ENCODE measurements around the gene RAMP2. TPM values are rescaled to one million over a fixed set of nuclear protein-coding genes. Genes with fewer than 3 reads are reported as not detected.

Gene RAMP2
- total and polyA plus RNA-seq, 2 of the 13 experiments (the other 11 are each of a cell fraction or from before 2014, with no cell fraction given), result 1.4 to 5.2 TPM

- TF ChIP-seq FOXO4 (CRISPR knock-in tag; conservative IDR thresholded peaks at IDR 0.05) (no peak), FOXK2 (IDR thresholded peaks at IDR 0.05) (peak; percentile 90), PPARG (CRISPR knock-in tag; conservative IDR thresholded peaks at IDR 0.05) (peak; percentile 22; the same call in 1 of the 2 replicates), ZBTB38 (CRISPR knock-in tag; IDR thresholded peaks at IDR 0.05) (peak; percentile 90), ZNF362 (CRISPR knock-in tag; IDR thresholded peaks at IDR 0.05; ENCODE audit: borderline replicate concordance) (no peak; the same call in 1 of the 2 replicates), ZBTB2 (CRISPR knock-in tag; IDR thresholded peaks at IDR 0.05; ENCODE audit: low read depth) (peak; percentile 60; the same call in 1 of the 2 replicates), FIP1L1 (IDR thresholded peaks at IDR 0.05; ENCODE audit: borderline replicate concordance, insufficient read depth, low read depth, low read length) (no peak), NR2C2 (CRISPR knock-in tag; IDR thresholded peaks at IDR 0.05; ENCODE audit: borderline replicate concordance) (peak; percentile 95), ELF1 (CRISPR knock-in tag; IDR thresholded peaks at IDR 0.05) (peak; percentile 88), IKZF5 (CRISPR knock-in tag; IDR thresholded peaks at IDR 0.05) (peak; percentile 94), HMG20B (CRISPR knock-in tag; conservative IDR thresholded peaks at IDR 0.05) (no peak; the same call in 1 of the 2 replicates), ZXDC (CRISPR knock-in tag; IDR thresholded peaks at IDR 0.05) (peak; percentile 98), ZNF792 (CRISPR knock-in tag; IDR thresholded peaks at IDR 0.05) (peak; percentile 93), MAFF (IDR thresholded peaks at IDR 0.05; ENCODE audit: low read depth, low read length) (no peak), NBN (conservative IDR thresholded peaks at IDR 0.05) (no peak), RXRA (CRISPR knock-in tag; IDR thresholded peaks at IDR 0.05) (peak; percentile 85), SSRP1 (CRISPR knock-in tag; IDR thresholded peaks at IDR 0.05) (peak; percentile 88; the same call in 1 of the 2 replicates), ZNF17 (CRISPR knock-in tag; IDR thresholded peaks at IDR 0.05) (no peak), ZNF878 (CRISPR knock-in tag; IDR thresholded peaks at IDR 0.05) (peak; percentile 89; the same call in 1 of the 2 replicates), ZNF224 (CRISPR knock-in tag; IDR thresholded peaks at IDR 0.05) (peak; percentile 53; the same call in 1 of the 2 replicates), ZNF33B (CRISPR knock-in tag; IDR thresholded peaks at IDR 0.05) (peak; percentile 97), ZNF790 (CRISPR knock-in tag; IDR thresholded peaks at IDR 0.05; ENCODE audit: borderline replicate concordance) (peak; percentile 60; the same call in 1 of the 2 replicates)
Measured at GRCh38 chr17:42798383-42799380, 37.7 kb downstream of the RAMP2 start, which contains the start of the genes CNTD1 and COA3 (continued).
